HL-60/S4 treated with phorbol 12-myristate 13-acetate at 8.2 ng/mL for 4 days and 3 days (cell line): ENCODE data around the gene AJAP1.

ENCODE experiments used
- in situ Hi-C: fragments of 300-500 bp; cut with MboI; formaldehyde crosslinking; loops from 2 replicates; pipeline ENCODE4 v1.15.0; 2022; ENCODE audit warnings: low sequenced_read_pairs

The AJAP1 gene

GRCh38 chr1:4803335-4803734 is 148.9 kb downstream of the AJAP1 start:
- in situ Hi-C loops, result no loop called here

GRCh38 chr1:4805987-4806386 is 151.6 kb downstream of the AJAP1 start:
- in situ Hi-C loops, result no loop called here

GRCh38 chr1:4820543-4820942 is 166.1 kb downstream of the AJAP1 start:
- in situ Hi-C loops, result no loop called here

GRCh38 chr1:4825800-4826450 is 171.5 kb downstream of the AJAP1 start:
- in situ Hi-C loops, result no loop called here

GRCh38 chr1:4830707-4831106 is 176.3 kb downstream of the AJAP1 start:
- in situ Hi-C loops, result no loop called here

GRCh38 chr1:4836574-4836973 is 182.2 kb downstream of the AJAP1 start:
- in situ Hi-C loops, result no loop called here

- in situ Hi-C loops, result no loop called here
Measured at GRCh38 chr1:4837031-4837600, 182.7 kb downstream of the AJAP1 start.

GRCh38 chr1:4837752-4838151 is 183.3 kb downstream of the AJAP1 start:
- in situ Hi-C loops, result no loop called here

GRCh38 chr1:4838231-4838630 is 183.8 kb downstream of the AJAP1 start:
- in situ Hi-C loops, result no loop called here
